IPS-20b (cell line): ENCODE measurements around the gene MBNL3.
"Not testable (repeated sequence)": the region's sequence is repeated elsewhere in the genome, so short reads cannot be mapped to it uniquely, and the experiment has no call there.

Source experiments
- H3K27ac ChIP-seq: one replicate; pipeline ENCODE4 v1.5.1; 2013; ENCODE audit warnings: low read length
- H3K27me3 ChIP-seq: 2 replicates; pipeline ENCODE4 v1.6.1; 2013; ENCODE audit warnings: mild to moderate bottlenecking, low read length, inconsistent platforms; ENCODE audit not compliant: insufficient read depth
- H3K36me3 ChIP-seq: 2 replicates; pipeline ENCODE4 v1.6.1; 2013; ENCODE audit warnings: low read depth, mild to moderate bottlenecking, inconsistent platforms, low read length, moderate library complexity; ENCODE audit not compliant: insufficient read depth
- H3K4me1 ChIP-seq: 2 replicates; pipeline ENCODE4 v1.6.1; 2013; ENCODE audit warnings: mild to moderate bottlenecking, control low read depth, inconsistent platforms, low read length, moderate library complexity; ENCODE audit not compliant: insufficient read depth
- H3K4me3 ChIP-seq: 2 replicates; pipeline ENCODE4 v1.5.1; 2013; ENCODE audit warnings: mild to moderate bottlenecking, low read length, inconsistent platforms
- H3K9ac ChIP-seq: 2 replicates; pipeline ENCODE4 v1.6.1; 2013; ENCODE audit warnings: low read depth, mild to moderate bottlenecking, inconsistent platforms, low read length, moderate library complexity
- H3K9me3 ChIP-seq: 2 replicates; pipeline ENCODE4 v1.6.1; 2013; ENCODE audit warnings: mild to moderate bottlenecking, low read depth, low read length, inconsistent platforms; ENCODE audit not compliant: insufficient read depth

Gene MBNL3

DNA sequence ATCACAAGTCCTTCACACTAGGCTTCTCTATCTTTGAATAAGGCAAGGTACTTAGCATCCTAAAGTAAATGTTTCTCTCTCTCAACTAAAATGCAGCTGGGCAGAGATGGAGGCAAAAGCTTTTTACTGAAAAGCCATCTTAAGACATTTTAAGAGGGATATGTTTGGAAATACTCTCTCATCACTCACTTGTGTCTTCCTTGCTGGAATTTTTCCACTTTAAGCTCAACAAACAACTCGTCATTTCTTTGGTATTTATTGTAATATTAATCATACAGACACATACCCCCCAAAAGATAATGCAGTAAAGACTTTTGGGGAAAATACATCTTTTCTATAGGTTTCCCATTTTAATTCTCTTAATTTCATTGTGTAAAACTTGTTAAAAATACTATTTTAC lies 16.4 kb downstream of the MBNL3 start:
- Histone ChIP-seq H3K27me3 (no peaks in the 10 kb centered on the region), H3K4me1 (peaks cover 2% of the 10 kb centered on the region; the same call in 1 of the 2 replicates), H3K36me3 (no peaks in the 10 kb centered on the region), H3K9ac (no peak overlapping the region), H3K27ac (no peak overlapping the region), H3K4me3 (no peak overlapping the region), H3K9me3 (no peaks in the 10 kb centered on the region)

DNA sequence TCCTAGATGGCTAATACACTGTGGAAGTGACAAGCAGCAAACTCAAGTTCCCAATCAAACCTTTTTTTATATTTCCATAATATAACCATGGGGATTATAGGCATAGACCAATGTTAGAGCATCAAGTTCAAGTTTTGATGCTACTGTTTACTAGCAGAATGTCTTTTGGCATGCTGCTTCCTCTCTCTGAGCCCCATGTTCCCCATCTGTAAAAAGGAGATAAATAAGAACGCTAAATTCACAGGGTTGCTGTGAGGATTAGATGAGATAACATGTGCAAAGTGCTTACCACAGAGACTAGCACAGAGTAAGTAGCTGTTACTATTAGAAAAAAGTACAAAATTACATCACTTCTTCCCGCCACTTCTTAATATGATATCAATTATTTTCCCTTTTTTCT lies 18.0 kb downstream of the MBNL3 start:
- H3K9ac ChIP-seq = no peak overlapping the region
- H3K4me1 ChIP-seq = no peaks in the 10 kb centered on the region; the same call in 1 of the 2 replicates
- no peaks in the 10 kb centered on the region for H3K9me3 ChIP-seq
- H3K27me3 ChIP-seq = no peaks in the 10 kb centered on the region
- H3K36me3 ChIP-seq = no peaks in the 10 kb centered on the region
- H3K4me3 ChIP-seq = no peak overlapping the region
- no peak overlapping the region for H3K27ac ChIP-seq

DNA sequence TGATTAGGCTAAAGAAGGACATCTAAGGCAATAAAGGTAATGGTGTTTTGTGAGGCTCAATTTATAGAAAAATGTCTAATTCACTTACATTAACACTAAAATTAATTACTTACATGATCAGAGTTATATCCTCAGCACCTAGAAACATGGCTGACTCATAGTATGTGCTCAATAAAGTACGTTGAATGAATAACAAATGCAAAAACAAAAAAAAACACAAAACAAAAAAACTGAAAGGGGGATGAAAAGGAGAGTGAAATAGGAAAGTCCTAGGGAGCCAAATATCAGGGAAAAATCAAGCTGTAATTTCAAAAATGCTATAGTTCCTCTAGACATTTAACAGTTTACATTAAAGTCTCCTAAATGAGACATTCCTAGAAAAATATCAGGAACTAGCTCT lies 18.7 kb downstream of the MBNL3 start:
- Histone ChIP-seq H3K9me3 (no peaks in the 10 kb centered on the region), H3K27ac (no peak overlapping the region), H3K4me1 (no peaks in the 10 kb centered on the region; the same call in 1 of the 2 replicates), H3K9ac (no peak overlapping the region), H3K27me3 (no peaks in the 10 kb centered on the region), H3K36me3 (no peaks in the 10 kb centered on the region), H3K4me3 (no peak overlapping the region)

DNA sequence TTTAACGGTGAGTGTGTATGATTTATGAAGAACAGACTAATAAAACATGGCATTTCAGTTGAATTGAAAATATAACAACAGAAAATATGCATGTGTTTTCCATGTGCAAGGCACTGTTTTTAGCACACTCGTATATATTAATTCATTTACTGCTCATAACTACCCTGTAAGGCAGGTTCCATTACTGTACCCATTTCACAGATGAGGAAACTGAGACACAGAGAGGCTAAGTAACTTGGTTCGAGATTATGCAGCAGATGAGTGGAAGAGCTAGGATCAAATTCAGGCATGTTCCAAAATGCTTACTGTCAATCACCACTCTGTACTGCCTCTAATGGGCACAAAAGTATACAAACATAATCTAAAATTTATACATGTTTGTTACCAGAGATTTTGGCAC lies 20.4 kb downstream of the MBNL3 start:
- Histone ChIP-seq H3K36me3 (no peaks in the 10 kb centered on the region), H3K27ac (no peak overlapping the region), H3K9ac (no peak overlapping the region), H3K9me3 (no peaks in the 10 kb centered on the region), H3K4me3 (no peak overlapping the region), H3K27me3 (no peaks in the 10 kb centered on the region), H3K4me1 (no peaks in the 10 kb centered on the region; the same call in 1 of the 2 replicates)

DNA sequence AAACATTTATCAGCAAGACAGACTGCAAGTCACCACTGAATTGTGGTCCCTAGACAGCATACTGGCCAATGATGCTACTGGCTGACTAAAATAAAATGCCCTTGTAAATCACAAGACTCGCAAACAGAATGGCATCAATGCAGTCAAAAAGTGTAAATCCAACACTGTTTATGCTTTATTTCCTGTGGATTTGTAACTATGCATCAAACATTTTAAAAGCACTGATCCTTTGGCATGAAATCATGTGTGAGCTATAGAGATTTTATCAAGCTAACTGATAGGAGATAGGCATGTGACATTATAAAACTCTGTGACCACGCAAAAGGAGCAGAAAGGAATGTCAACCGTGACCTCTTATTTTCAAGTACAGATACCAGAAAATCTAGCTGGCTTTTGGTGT lies 20.8 kb downstream of the MBNL3 start:
- Histone ChIP-seq H3K27ac (no peak overlapping the region), H3K36me3 (no peaks in the 10 kb centered on the region), H3K27me3 (no peaks in the 10 kb centered on the region), H3K9me3 (no peaks in the 10 kb centered on the region), H3K4me1 (no peaks in the 10 kb centered on the region; the same call in 1 of the 2 replicates), H3K4me3 (no peak overlapping the region), H3K9ac (no peak overlapping the region)

DNA sequence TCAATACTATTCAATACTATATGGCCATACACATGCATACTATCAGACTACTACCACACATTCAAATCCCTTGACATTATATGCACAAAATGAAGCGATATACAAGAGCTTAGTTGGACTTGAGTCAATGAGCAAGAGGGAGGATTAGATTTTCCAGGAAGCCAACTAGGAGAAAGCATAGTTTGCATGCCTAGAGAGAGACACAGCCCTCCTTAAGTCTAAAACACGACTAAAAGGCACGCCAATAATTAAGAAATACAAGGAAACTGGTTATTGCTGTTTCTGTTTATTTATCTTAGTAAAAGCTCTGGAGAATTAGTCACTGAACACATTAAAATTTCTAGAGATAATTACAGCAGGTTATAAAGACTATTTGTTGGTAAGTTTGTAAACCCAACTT lies 21.8 kb downstream of the MBNL3 start:
- no peaks in the 10 kb centered on the region for H3K27me3 ChIP-seq

DNA sequence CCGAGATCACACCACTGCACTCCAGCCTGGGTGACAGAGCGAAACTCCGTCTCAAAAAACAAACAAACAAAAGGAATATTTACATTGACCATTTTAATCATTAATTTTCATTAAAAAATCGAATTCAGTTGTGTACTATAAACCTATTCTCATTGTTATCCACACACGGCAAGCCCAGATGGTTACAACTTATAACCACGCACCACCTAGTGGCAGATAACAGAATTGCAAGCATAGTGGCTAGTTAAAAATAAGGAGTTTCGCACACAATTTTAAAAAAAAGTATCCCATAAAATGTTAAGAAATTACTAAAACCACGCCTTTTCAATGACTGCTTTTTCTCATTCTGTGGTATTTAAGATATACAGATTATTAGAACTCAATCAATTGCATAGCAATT lies 25.4 kb downstream of the MBNL3 start:
- no peak overlapping the region for H3K4me3 ChIP-seq
- H3K9me3 ChIP-seq = no peaks in the 10 kb centered on the region
- H3K4me1 ChIP-seq = no peaks in the 10 kb centered on the region
- no peaks in the 10 kb centered on the region for H3K27me3 ChIP-seq
- no peaks in the 10 kb centered on the region for H3K36me3 ChIP-seq
- H3K9ac ChIP-seq = no peak overlapping the region
- no peak overlapping the region for H3K27ac ChIP-seq

More for the DNA sequence above, 21.8 kb downstream of the MBNL3 start:
- Histone ChIP-seq H3K9ac (no peak overlapping the region), H3K4me1 (no peaks in the 10 kb centered on the region), H3K36me3 (no peaks in the 10 kb centered on the region), H3K27ac (no peak overlapping the region), H3K4me3 (no peak overlapping the region), H3K9me3 (no peaks in the 10 kb centered on the region)

DNA sequence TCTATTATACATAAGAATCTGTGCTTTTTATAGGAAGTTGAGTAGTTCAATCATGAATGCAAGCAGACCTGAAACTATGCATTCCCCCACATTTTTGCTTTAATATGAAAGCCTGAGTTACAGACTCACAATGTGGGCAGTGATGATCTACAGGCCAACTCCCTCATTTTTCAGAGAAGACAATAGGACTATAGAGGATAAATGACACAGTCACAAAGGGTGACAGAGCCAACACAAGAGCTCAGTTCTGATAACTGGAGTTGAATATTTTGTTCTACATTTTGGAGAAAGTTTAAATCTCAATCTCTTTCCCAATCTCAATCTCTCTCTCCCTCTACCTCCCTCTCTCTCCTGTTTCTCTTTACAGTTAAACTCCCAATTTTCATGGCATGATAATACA lies 27.0 kb downstream of the MBNL3 start:
- H3K27ac ChIP-seq = no peak overlapping the region
- no peaks in the 10 kb centered on the region for H3K9me3 ChIP-seq
- no peak overlapping the region for H3K4me3 ChIP-seq
- no peaks in the 10 kb centered on the region for H3K36me3 ChIP-seq
- no peak overlapping the region for H3K9ac ChIP-seq
- no peaks in the 10 kb centered on the region for H3K27me3 ChIP-seq
- no peaks in the 10 kb centered on the region for H3K4me1 ChIP-seq

DNA sequence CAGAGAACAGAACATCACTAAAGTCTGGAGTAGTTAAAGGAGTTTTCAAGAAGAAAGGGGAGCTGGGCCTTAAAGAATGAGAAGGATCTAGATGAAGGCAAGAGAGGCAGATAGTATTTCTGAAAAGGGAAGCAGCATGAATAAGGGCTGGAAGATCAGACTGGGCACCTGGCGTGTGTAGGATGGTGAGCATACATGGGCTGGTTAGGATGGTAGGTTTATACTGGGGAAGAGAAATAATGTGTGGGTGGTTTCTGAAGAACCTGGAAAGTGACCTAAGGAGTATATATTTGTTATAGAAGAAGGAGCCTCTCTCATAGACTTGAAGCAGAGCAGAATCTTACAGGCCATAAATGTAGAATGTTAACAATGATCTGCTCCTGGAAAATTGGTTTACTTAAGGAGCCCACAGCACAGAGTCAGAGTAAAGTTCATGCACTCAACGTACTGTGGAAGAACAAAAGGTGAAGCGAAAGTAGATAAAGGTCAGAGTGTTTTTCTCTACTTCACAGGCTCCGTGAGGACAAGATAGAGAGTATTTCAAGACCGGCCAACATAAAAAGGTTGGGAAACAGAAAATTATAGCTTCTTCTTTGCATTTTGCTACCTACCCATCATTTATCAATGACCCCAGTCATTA lies 35.8 kb downstream of the MBNL3 start:
- Histone ChIP-seq H3K9ac (no peak overlapping the region), H3K9me3 (no peaks in the 10 kb centered on the region), H3K36me3 (no peaks in the 10 kb centered on the region), H3K4me1 (no peaks in the 10 kb centered on the region), H3K27me3 (no peaks in the 10 kb centered on the region), H3K4me3 (no peak overlapping the region), H3K27ac (no peak overlapping the region)

DNA sequence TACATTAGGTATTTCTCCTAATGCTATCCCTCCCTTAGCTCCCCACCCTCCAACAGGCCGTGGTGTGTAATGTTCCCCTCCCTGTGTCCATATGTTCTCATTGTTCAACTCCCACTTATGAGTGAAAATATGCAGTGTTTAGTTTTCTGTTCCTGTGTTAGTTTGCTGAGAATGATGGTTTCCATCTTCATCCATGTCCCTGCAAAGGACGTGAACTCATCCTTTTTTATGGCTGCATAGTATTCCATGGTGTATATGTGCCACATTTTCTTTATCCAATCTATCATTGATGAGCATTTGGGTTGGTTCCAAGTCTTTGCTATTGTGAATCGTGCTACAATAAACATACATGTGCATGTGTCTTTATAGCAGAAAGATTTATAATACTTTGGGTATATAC lies 42.9 kb downstream of the MBNL3 start:
- not testable (repeated sequence) for H3K27me3 ChIP-seq

DNA sequence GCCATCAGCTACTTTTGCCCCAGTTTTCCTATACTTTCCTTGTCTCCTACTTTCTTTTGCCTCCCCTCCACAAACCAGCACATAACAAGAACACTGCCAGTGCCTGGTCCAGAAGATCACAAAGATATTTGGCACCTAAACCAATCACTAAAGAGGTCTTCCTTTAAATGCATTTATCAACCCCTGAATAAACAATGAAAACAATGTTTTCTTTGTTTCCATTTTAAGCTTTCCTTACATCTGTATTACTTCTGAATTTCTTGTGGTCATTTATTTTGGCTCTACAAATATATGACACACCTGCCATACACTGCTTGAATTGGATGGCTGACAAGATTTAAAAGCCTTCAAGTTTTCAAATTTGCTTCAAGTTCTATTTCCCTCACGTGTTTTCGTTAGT lies 43.9 kb downstream of the MBNL3 start:
- H3K9me3 ChIP-seq = no peaks in the 10 kb centered on the region
- H3K4me1 ChIP-seq = no peaks in the 10 kb centered on the region
- no peaks in the 10 kb centered on the region for H3K27me3 ChIP-seq
- H3K27ac ChIP-seq = no peak overlapping the region
- H3K36me3 ChIP-seq = no peaks in the 10 kb centered on the region
- H3K4me3 ChIP-seq = no peak overlapping the region
- no peak overlapping the region for H3K9ac ChIP-seq

More for the DNA sequence above, 42.9 kb downstream of the MBNL3 start:
- H3K27ac ChIP-seq, H3K36me3 ChIP-seq, H3K4me3 ChIP-seq, H3K4me1 ChIP-seq, H3K9me3 ChIP-seq, H3K9ac ChIP-seq: not testable (repeated sequence)

DNA sequence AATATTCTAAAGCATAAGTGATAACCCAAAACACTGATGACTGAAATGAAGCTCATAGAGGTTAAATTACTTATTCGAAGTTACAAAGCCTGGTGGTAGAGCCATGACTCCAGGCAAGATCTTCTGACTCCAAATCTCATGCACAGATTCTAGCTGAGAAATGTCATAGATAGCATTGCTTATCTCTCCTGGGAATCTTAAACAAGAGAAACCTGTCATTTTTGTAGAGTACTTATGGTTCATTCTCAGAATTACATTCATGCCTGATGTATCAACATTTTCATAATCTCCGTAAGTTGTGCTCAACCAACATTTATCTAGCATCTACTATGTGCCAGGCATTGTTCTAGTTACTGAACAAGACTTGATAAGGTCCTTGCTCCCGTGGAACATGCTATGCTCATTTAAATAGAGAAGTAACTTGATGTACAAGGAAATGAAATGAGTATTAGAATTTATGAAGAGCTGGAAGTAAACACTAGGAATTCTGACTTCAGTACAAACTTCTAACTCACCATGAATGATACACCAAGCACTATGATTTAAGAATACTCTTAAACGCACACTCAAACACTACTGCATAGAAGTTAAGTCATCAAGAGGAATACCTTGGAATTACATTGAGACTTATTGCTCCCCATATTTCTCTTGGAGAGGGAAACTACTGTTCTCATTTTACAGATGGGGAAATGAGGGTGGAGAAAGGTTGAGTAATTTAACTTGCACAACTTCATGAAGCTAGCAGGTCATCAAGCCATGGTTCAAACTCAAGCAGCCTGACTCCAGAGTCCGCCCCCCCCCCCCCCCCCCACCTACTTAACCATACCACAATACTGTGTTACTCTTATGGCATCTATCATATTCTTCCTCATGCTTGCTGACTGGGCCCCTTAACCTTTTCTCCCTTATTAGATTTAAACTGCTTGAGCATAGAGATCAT lies 45.4 kb downstream of the MBNL3 start:
- Histone ChIP-seq H3K27me3 (no peaks in the 10 kb centered on the region), H3K4me1 (no peaks in the 10 kb centered on the region), H3K9me3 (no peaks in the 10 kb centered on the region), H3K36me3 (no peaks in the 10 kb centered on the region), H3K27ac (no peak overlapping the region), H3K4me3 (no peak overlapping the region), H3K9ac (no peak overlapping the region)
